NCI-H2227 (cell line): ENCODE data around the gene MEF2A.

ENCODE experiments used
- DNase-seq: peaks from one replicate; lab custom pipeline; 2025; ENCODE audit not compliant: unreplicated experiment; lab: John Stamatoyannopoulos, UW

The MEF2A gene

GRCh38 chr15:99702895-99703602 lies 137.3 kb downstream of the MEF2A start:
- DNase-seq, result no peak

DNA sequence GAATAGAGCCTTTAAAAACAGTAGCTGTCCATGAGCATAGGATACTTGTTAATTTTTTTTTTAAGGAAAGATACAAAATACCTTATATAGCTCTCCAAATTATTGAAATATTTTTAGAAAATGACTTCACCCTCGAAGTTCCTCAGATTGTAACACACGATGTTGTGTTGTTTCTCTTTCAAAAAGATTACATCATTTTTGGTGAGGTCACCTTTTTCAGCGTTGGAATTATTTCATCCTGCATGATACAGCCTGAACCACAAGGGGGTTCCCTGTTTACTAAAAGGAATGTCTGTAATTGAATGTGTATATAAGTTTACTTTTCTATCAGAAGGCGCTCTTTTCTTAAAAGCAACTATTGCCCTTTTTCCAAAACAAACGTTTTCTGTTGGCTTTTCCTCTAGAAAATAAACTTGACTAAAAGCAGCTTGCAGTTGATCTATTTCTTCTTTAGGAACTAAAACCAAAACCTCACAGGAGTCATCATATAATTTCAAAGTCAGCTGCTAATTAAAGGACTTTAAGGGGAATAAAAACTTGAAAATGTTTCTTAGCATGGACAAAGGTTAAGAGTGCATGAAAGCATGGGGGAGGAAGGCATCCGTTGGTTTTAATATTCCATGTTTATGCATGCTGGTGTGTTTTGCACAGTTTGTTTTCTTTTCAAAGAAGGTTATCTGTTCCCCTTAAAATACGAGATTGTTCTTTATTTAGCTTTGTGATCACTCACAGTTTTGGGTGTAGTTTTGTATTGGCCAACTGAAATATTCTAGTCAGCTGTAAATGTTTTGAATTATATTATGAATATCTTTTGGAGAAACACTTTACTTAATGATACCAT lies 138.0 kb downstream of the MEF2A start:
- peak; percentile 37 for DNase-seq

GRCh38 chr15:99704444-99704838 lies 138.7 kb downstream of the MEF2A start:
- DNase-seq, result peak; percentile 83

- DNase-seq, result no peak
Observed at GRCh38 chr15:99706557-99707303, 140.9 kb downstream of the MEF2A start.

DNA sequence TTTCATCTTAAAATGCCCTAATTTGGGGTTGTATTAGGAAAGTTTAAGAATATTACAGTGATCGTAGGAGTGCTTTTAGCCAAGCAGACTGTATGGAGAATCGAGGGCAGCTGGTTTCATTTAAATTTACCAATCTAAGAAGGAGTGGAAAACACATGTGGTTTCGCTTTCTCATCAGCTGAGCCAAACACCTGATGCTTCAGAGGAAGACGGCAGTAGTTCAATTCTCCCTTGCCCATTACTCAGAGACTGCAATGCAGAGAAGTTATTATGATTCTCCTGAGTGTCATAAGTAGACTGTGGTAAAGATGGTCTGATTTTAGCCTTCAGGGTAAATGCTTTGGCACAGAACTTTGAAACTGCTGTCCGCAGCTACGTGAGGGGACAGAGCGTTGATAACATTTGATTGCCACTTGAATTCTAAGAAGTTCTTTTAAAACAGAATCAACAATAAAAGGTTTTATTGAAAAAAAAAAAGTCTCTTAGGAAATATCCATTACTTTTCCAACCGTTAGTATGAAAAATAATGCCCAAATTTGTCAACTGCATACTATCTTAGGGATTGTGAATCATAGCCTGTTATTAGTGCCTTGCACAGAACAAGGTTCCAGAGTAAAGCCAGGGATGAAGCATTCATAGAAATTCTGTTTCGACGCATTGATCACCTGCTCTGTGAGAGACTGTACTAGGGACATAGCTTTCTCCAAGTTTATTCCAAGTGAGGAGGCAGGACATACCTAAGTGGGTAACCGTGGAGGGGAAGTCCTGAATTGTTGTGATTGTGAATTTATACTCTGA lies 141.9 kb downstream of the MEF2A start:
- DNase-seq, result no peak

DNA sequence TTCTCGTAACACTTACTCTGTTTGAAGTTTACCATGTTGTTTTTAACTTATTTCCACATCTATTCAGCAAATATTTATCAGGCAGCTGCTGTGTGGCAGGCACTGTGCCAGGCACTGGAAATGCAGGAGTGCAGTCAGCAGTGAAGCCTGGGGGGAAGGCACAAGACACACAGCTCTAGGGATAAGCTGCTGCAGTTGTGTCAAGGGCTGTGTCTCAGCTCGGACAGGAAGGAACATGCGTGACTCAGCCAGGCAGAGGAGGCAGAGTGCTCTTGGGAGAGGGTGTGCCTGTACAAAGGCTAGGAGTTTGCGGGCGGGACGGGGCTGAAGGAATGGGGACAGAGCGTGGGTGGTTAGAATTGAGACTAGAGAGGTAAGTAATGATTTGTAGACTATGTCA lies 142.8 kb downstream of the MEF2A start:
- DNase-seq, result no peak

- DNase-seq, result no peak
Observed at GRCh38 chr15:99709243-99709986, 143.6 kb downstream of the MEF2A start.

DNA sequence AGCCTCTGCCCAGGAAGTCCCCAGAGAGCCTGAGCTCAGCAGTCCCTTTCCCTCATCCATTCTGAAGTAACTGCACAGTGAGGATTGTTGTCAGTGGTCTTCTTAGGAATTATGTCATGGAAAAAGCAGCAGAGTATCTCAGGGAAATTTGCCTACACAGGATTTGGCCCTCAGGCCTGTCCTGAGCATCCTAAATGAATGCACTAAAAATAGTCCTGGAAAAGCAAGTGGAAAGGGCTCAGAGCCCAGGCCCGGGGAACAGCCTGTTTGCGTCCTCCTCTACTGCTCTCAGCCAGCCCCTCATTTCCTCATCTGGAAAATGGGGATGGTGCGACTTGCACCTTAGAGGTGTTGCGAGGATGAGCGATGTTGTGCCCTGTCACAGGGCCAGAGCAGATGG lies 145.8 kb downstream of the MEF2A start:
- DNase-seq, result no peak

GRCh38 chr15:99712415-99712814 lies 146.6 kb downstream of the MEF2A start:
- no peak for DNase-seq

DNA sequence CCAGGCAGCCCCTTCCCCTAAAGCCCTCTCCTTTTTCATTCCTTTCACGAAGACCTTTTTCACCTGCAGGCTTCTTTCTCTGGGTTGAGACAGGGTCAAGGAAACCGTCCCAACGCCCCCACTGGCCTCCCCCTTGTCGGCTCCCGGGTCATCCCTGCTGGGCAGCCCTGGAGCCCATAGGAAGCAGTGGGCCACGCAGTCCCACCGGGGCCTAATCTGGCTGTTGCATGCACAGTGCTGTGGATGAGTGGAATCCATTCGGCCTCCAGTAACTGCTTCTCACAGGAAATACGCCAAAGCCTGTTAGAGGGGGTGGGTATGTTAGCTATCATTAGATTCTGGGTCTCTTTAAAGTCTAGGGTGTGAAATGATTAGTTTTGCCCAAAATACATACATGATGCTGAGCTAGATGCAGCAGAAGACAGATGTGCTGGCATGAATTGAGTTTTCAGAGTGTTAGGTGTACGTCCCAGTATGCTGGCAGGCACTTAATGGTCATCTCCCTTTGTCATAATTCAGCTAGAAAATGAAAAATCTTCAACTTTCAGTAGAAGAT lies 150.8 kb downstream of the MEF2A start:
- no peak for DNase-seq

DNA sequence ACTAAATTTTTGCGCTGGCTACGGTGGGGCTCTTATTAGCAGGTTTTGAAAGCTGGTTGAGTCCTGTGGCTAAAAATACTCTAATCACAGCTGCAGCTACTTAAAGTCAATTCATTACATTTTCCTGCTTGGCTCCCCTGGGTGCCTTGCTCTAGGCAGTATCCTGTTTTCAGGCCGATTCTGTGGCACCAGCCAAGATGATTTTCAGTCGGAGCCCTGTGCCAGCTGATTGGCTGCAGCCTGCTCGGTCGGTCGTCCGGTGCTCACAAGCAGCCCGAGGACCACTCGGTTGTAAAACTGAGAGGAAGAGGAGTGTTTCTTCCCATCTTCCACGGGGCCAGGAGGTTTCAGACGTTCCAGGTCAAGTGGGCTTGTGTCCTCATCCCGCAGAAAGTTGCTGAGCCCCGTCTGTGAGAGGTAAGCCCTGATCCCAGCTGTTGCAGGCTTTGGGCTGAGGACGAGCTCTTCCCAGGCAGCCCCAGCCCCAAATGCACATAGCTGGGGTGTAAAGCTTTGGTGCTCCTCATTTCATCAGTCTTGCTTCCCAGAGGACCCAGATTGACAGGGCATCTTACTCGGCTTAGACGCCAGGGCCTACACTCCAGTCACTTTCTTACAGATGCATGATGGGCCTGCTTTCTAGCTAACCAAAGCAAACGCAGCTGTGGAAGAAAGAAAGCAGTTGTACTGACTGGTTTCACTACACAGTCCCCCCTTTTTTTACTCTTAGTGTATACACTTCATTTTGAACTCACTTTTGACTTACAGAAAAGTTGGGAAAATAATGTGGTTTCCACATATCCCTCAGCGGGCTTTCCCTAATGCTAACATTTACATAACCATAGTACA lies 151.6 kb downstream of the MEF2A start:
- DNase-seq, result no peak

- DNase-seq, result no peak
Observed at GRCh38 chr15:99718421-99718820, 152.6 kb downstream of the MEF2A start.

DNA sequence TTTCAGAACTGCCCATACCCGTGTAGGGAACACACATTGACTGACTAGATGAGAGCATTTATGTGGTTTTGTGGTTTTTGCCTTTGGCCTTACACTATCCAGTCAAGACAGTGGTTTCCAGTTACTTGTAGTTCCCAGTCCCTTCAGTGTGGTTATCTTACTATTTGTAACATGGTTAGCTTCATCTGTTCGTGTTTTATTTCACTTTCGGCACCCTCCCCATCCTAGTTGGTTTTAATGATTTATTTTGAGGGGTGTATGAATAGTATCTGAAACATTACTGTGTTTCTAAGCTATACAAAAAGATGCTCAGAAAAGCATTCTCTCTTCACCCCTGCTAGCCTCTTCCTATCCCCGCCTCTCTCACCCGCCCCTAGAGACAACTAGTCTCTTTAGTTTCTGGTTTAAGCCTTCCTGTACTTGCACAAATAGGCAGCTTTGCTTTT lies 153.3 kb downstream of the MEF2A start:
- no peak for DNase-seq

DNA sequence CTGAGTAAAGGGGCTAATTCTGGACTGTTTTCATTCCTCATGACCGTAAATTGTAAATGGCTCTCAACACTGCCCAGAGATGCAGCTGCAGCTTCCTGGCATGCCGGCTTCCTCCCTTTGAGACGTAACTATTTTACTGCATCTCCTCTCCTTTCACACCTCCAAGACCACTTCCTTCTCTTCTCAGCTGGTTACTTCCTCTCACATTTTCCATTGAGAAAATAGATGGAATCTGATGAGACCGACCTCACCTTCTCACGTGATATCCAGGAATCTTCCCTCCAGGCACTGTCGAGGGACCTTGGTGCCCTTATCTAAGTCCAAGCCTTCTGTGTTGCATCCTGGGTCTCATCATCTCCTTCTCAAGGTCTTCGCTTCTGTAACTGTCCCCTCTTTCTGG lies 154.7 kb downstream of the MEF2A start:
- no peak for DNase-seq

GRCh38 chr15:99721104-99721778 lies 155.5 kb downstream of the MEF2A start:
- DNase-seq, result no peak

- no peak for DNase-seq
Observed at GRCh38 chr15:99721896-99722295, 156.1 kb downstream of the MEF2A start.

GRCh38 chr15:99722406-99722805 lies 156.6 kb downstream of the MEF2A start:
- no peak for DNase-seq

DNA sequence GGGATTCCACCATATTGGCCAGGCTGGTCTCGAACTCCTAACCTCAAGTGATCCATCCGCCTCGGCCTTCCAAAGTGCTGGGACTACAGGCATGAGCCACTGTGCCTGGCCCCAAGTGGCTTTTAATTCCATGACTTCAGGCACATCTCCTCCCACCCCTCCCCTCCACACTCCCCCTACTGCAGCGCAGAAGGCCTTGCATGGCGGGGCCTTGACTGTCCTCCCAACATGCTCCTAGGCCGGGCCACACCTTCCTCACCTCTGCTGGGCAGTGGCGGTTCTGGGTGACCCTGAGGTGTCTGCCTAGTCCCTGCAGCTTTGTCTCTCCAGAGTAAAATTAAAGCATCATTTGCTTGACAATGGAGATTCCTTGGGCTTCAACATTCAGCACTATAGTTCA lies 160.5 kb downstream of the MEF2A start:
- no peak for DNase-seq
